HepG2 (cell line): Measurements from ENCODE around the gene PRKAG1. TPM values are rescaled to one million over a fixed set of nuclear protein-coding genes. Genes with fewer than 3 reads are reported as not detected.

ENCODE experiments used
- ARID2 ChIP-seq: sonication (generic); formaldehyde crosslinking; IDR thresholded peaks from 2 replicates; pipeline ENCODE4 v1.8.1; 2022; ENCODE audit warnings: mild to moderate bottlenecking, missing genetic modification reagents, borderline replicate concordance
- ATF7 ChIP-seq, 2 experiments: fragments of 450-650 bp in 1 of 2; sonication (generic) in 1 of 2; formaldehyde crosslinking in 1 of 2; IDR thresholded peaks; 2 replicates each; pipeline versions ENCODE4 v1.4.0 to v1.6.1; 2016 to 2020; ENCODE audit warnings: antibody characterized with exemption in 1 of 2, mild to moderate bottlenecking in 1 of 2, missing genetic modification reagents in 1 of 2
- CCDC6 ChIP-seq: sonication (generic); formaldehyde crosslinking; IDR thresholded peaks from 2 replicates; pipeline ENCODE4 v1.8.1; 2022; ENCODE audit warnings: mild to moderate bottlenecking, missing genetic modification reagents, moderate library complexity
- DNMT1 ChIP-seq: sonication (generic); formaldehyde crosslinking; IDR thresholded peaks from 2 replicates; pipeline ENCODE4 v1.5.1; 2020; ENCODE audit warnings: mild to moderate bottlenecking, missing genetic modification reagents
- DPF2 ChIP-seq: sonication (generic); formaldehyde crosslinking; IDR thresholded peaks from 2 replicates; pipeline ENCODE4 v1.4.0; 2020; ENCODE audit warnings: mild to moderate bottlenecking, low read depth, missing genetic modification reagents, borderline replicate concordance
- GTF2F1 ChIP-seq: fragments of 150-350 bp; IDR thresholded peaks from 2 replicates; pipeline ENCODE4 v1.6.1; 2014; ENCODE audit warnings: low read length
- IRF2 ChIP-seq: IDR thresholded peaks from 2 replicates; pipeline ENCODE4 v1.6.1; 2018; ENCODE audit warnings: missing genetic modification reagents, missing compliant biosample characterization
- SIN3B ChIP-seq: fragments of 150-350 bp; IDR thresholded peaks from 2 replicates; pipeline ENCODE4 v1.6.1; 2014; ENCODE audit warnings: low read length
- SP2 ChIP-seq: sonication (generic); formaldehyde crosslinking; IDR thresholded peaks from 2 replicates; pipeline ENCODE4 v1.5.1; 2020; ENCODE audit warnings: mild to moderate bottlenecking, missing genetic modification reagents
- SRF ChIP-seq: IDR thresholded peaks from 2 replicates; pipeline ENCODE4 v1.6.1; 2011; ENCODE audit warnings: mild to moderate bottlenecking, low read depth, low read length, moderate library complexity
- ZBTB7B ChIP-seq: sonication (generic); formaldehyde crosslinking; IDR thresholded peaks from 2 replicates; pipeline ENCODE4 v1.4.0; 2020; ENCODE audit warnings: missing genetic modification reagents
- ZFP37 ChIP-seq: sonication (generic); formaldehyde crosslinking; IDR thresholded peaks from 2 replicates; pipeline ENCODE4 v1.4.0; 2020; ENCODE audit warnings: missing genetic modification reagents, borderline replicate concordance
- ZKSCAN8 ChIP-seq: IDR thresholded peaks from 2 replicates; pipeline ENCODE4 v1.6.1; 2016; ENCODE audit warnings: borderline replicate concordance, missing genetic modification reagents, missing compliant biosample characterization
- ZNF160 ChIP-seq: sonication (generic); formaldehyde crosslinking; IDR thresholded peaks from 2 replicates; pipeline ENCODE4 v1.8.0; 2022; ENCODE audit warnings: mild to moderate bottlenecking, inconsistent platforms, missing genetic modification reagents
- ZNF230 ChIP-seq: sonication (generic); formaldehyde crosslinking; IDR thresholded peaks from 2 replicates; pipeline ENCODE4 v1.4.0; 2020; ENCODE audit warnings: mild to moderate bottlenecking, missing genetic modification reagents
- ZNF33B ChIP-seq: sonication (generic); formaldehyde crosslinking; IDR thresholded peaks from 2 replicates; pipeline ENCODE4 v1.5.1; 2020; ENCODE audit warnings: mild to moderate bottlenecking, missing genetic modification reagents
- ZNF44 ChIP-seq: sonication (generic); formaldehyde crosslinking; IDR thresholded peaks from 2 replicates; pipeline ENCODE4 v1.5.1; 2020; ENCODE audit warnings: mild to moderate bottlenecking, missing genetic modification reagents
- ZNF451 ChIP-seq: sonication (generic); formaldehyde crosslinking; IDR thresholded peaks from 2 replicates; pipeline ENCODE4 v1.5.0; 2020; ENCODE audit warnings: mild to moderate bottlenecking, missing genetic modification reagents
- ZNF543 ChIP-seq: sonication (generic); formaldehyde crosslinking; IDR thresholded peaks from 2 replicates; pipeline ENCODE4 v1.4.0; 2020; ENCODE audit warnings: mild to moderate bottlenecking, missing genetic modification reagents
- ZSCAN9 ChIP-seq: IDR thresholded peaks from 2 replicates; pipeline ENCODE4 v1.6.1; 2016; ENCODE audit warnings: borderline replicate concordance
- polyA plus RNA-seq, 8 experiments: library from polyadenylated mRNA; depleted of rRNA in 3 of 8; stranded (reverse) in 7 of 8; unstranded in 1 of 8; fragments of >200 nt; fragmentation: Illumina TruSeq in 4 of 8; extraction: Trizol in 4 of 8; gene quantifications; 2 replicates each; pipeline versions ENCODE4 v1.2.1 to v1.2.3, GENCODE V29; 2011 to 2016; ENCODE audit warnings: low read depth in 4 of 8, missing spikeins in 1 of 8, mixed read lengths in 1 of 8; ENCODE audit not compliant: insufficient read depth in 1 of 8
- total RNA-seq, 5 experiments: library from RNA; depleted of rRNA; stranded (reverse); fragments of >200 nt; fragmentation: Illumina TruSeq; extraction: Trizol; gene quantifications; 2 replicates each; pipeline ENCODE4 v1.2.3, GENCODE V29; 2016; ENCODE audit warnings: low read depth in 1 of 5
- TF ChIP-seq, protein P1 (sequence below): sonication (generic); formaldehyde crosslinking; IDR thresholded peaks from 2 replicates; pipeline ENCODE4 v1.4.0; 2020; ENCODE audit warnings: mild to moderate bottlenecking, missing genetic modification reagents
- TF ChIP-seq, protein P2 (sequence below): sonication (generic); formaldehyde crosslinking; IDR thresholded peaks from 2 replicates; pipeline ENCODE4 v1.4.0; 2020; ENCODE audit warnings: missing genetic modification reagents
- TF ChIP-seq, protein P3 (sequence below): sonication (generic); formaldehyde crosslinking; IDR thresholded peaks from 2 replicates; pipeline ENCODE4 v1.5.1; 2020; ENCODE audit warnings: missing genetic modification reagents, mild to moderate bottlenecking, borderline replicate concordance
- TF ChIP-seq, protein P4 (sequence below): sonication (generic); formaldehyde crosslinking; IDR thresholded peaks from 2 replicates; pipeline ENCODE4 v1.4.0; 2020; ENCODE audit warnings: missing genetic modification reagents, low read depth, mild to moderate bottlenecking, borderline replicate concordance
- TF ChIP-seq, protein P5 (sequence below): sonication (generic); formaldehyde crosslinking; IDR thresholded peaks from 2 replicates; pipeline ENCODE4 v1.8.1; 2023; ENCODE audit warnings: missing genetic modification reagents, mild to moderate bottlenecking, borderline replicate concordance

The PRKAG1 gene
- total and polyA plus RNA-seq, 2 of the 13 experiments (the other 11 are each of a cell fraction or from before 2014, with no cell fraction given) = 26.1 to 32.8 TPM

DNA sequence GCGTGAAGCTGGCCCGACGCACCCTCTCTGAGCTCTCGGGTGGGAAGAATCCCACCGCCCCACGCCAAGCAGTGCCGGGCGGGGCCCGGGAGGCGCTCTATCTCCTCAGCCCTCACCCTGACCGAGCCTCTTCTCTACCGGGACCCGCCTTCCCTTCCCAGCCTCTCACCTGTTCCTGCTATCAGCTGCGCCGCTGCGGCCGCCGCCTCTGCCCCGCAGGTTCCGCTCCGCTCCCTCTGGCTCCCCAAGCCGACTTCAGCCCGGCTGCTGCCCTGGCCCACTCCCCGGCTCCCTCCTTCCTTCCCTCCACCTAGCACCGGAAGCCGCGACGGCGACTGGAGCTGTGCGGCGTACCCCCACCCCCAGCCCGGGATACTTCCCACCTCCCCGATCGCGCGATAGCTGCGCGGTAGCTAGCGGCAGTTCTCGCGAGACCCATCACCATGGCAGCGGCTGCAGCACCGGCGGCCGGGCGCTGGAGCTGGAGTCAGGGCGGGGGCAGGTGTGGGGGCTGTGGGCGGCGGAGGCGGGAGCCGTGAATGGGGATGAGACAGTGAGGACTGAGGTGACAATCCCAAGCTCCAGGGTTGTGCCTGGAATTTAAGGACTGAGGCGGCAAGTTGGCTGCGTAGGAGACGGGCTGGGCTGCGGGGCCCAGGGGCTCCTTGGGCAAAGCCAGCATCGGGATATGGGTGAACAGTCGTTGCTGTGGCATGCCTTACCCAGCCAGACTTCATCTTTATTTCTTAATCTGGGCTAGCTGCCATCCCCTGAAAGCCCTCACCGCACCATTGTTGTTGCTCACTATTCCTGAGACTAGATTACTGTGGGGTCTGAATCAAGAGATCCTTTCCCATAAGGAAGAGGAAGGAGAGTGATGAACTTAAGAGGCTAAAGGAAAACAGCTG lies 61.2 kb downstream of the PRKAG1 start, which contains the start of gene ARF3 (continued):
- TF ChIP-seq, protein P1, sequence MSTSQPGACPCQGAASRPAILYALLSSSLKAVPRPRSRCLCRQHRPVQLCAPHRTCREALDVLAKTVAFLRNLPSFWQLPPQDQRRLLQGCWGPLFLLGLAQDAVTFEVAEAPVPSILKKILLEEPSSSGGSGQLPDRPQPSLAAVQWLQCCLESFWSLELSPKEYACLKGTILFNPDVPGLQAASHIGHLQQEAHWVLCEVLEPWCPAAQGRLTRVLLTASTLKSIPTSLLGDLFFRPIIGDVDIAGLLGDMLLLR = no peak; the same call in 1 of the 2 replicates
- TF ChIP-seq SIN3B (no peak), ATF7 (IDR thresholded peaks at IDR 0.05) (no peak), ATF7 (CRISPR knock-in tag; IDR thresholded peaks at IDR 0.05) (no peak), ZSCAN9 (CRISPR knock-in tag) (peak; percentile 44; the same call in 1 of the 2 replicates), ZNF33B (CRISPR knock-in tag) (no peak), SRF (no peak), DNMT1 (CRISPR knock-in tag) (no peak), ZKSCAN8 (CRISPR knock-in tag) (no peak; the same call in 1 of the 2 replicates), SP2 (CRISPR knock-in tag) (peak; percentile 43; the same call in 1 of the 2 replicates), GTF2F1 (no peak), ZNF230 (CRISPR knock-in tag) (no peak), ZNF160 (CRISPR knock-in tag) (no peak), CCDC6 (CRISPR knock-in tag) (no peak), ZBTB7B (CRISPR knock-in tag) (peak; percentile 47; the same call in 1 of the 2 replicates), DPF2 (CRISPR knock-in tag) (no peak), IRF2 (no peak; the same call in 1 of the 2 replicates), ZFP37 (CRISPR knock-in tag) (no peak), ZNF543 (CRISPR knock-in tag) (no peak), ZNF44 (CRISPR knock-in tag) (peak; percentile 46; the same call in 1 of the 2 replicates), ZNF451 (CRISPR knock-in tag) (no peak), ARID2 (CRISPR knock-in tag) (no peak)
- TF ChIP-seq, protein P2, sequence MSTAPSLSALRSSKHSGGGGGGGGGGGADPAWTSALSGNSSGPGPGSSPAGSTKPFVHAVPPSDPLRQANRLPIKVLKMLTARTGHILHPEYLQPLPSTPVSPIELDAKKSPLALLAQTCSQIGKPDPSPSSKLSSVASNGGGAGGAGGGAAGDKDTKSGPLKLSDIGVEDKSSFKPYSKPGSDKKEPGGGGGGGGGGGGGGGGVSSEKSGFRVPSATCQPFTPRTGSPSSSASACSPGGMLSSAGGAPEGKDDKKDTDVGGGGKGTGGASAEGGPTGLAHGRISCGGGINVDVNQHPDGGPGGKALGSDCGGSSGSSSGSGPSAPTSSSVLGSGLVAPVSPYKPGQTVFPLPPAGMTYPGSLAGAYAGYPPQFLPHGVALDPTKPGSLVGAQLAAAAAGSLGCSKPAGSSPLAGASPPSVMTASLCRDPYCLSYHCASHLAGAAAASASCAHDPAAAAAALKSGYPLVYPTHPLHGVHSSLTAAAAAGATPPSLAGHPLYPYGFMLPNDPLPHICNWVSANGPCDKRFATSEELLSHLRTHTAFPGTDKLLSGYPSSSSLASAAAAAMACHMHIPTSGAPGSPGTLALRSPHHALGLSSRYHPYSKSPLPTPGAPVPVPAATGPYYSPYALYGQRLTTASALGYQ = no peak
- TF ChIP-seq, protein P3, sequence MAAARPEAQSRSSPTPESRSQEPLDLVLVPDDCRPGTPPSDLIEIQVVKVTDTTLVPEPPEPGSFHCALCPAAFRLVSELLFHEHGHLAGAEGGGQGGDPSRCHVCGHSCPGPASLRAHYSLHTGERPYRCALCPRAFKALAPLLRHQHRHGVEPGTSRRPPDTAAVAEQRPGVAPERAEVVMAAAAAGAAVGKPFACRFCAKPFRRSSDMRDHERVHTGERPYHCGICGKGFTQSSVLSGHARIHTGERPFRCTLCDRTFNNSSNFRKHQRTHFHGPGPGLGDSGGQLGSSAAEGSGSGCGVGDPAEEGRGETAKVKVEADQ = no peak
- TF ChIP-seq, protein P4, sequence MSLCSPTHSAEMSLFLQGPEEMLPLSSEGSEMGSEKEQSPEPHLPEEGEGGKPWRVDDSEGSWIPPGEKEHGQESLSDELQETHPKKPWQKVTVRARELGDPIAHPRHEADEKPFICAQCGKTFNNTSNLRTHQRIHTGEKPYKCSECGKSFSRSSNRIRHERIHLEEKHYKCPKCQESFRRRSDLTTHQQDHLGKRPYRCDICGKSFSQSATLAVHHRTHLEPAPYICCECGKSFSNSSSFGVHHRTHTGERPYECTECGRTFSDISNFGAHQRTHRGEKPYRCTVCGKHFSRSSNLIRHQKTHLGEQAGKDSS (CRISPR knock-in tag) = no peak
- TF ChIP-seq, protein P5, sequence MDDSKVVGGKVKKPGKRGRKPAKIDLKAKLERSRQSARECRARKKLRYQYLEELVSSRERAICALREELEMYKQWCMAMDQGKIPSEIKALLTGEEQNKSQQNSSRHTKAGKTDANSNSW (CRISPR knock-in tag) = no peak
